ENCODE data around the gene TNFAIP8. TPM values are rescaled to one million over a fixed set of nuclear protein-coding genes. Genes with fewer than 3 reads are reported as not detected.

TNFAIP8 gene
- total and polyA plus RNA-seq, 9 donors: 1.4 to 14.6 (median 5.0) TPM

DNA sequence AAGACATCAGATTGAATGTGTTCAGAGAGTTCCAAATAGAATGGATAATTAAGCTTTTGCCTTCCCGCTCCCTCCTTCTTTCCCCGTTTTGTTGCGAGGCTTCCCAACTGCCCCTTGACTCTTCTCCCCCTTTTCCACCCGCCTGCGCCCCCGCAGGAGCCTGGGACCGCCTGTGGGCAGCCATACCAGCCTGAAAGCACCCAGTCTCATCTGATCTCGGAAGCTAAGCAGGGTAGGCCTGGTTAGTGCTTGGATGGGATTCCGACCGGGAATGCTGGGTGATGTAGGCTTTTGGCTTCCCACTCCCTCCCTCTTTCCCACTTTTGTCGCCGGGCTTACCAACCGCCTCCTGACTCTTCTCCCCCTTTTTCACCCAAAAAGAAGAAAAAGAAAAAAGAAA is 89.7 kb downstream of the TNFAIP8 start:
- 50 to 64% (median 64%) methylated on average over 13 of the region's 13 CpGs for WGBS, 3 donors
- intact Hi-C loops (cut with DNase I): no loop called here

More for the DNA sequence above, 89.7 kb downstream of the TNFAIP8 start:
- H3K27me3 ChIP-seq: no peaks in the 10 kb centered on the region
- TF ChIP-seq EP300 (IDR thresholded peaks at IDR 0.05) (no peak), POLR2A (IDR thresholded peaks at IDR 0.05) (no peak), CTCF (IDR thresholded peaks at IDR 0.05) (no peak)
- no peaks in the 10 kb centered on the region for H3K9me3 ChIP-seq
- H3K27ac ChIP-seq: no peak overlapping the region
- H3K36me3 ChIP-seq: no peaks in the 10 kb centered on the region
- DNase-seq: no peak
- no peak overlapping the region for H3K4me3 ChIP-seq
- no peaks in the 10 kb centered on the region for H3K4me1 ChIP-seq (ENCODE audit: insufficient read depth)

Small RNAs within 50 kb of the gene (small RNA-seq; reads per million reads assigned to genes)
- gene RN7SL174P (not detected), gene RNA5SP190 (not detected)

Other genes with a start within 250 kb of the TNFAIP8 start
- gene HSD17B4, start 96.5 kb downstream of the TNFAIP8 start, total RNA-seq: 100 to 1,000 TPM in 5 of 7 donors, 10 to 100 TPM in 2; 54.6 to 169 (median 129) TPM
- gene HSD17B4, start 96.5 kb downstream of the TNFAIP8 start, polyA plus RNA-seq: 100 to 1,000 TPM in 1 of 2 donors, 10 to 100 TPM in 1; 75.9 to 208 TPM

Data from ovary (tissue), 9 donors.